ENCODE results near the gene SNX24.
A peak's percentile ranks its signal among the peaks of the same experiment; 100 is the strongest.

Gene SNX24

DNA sequence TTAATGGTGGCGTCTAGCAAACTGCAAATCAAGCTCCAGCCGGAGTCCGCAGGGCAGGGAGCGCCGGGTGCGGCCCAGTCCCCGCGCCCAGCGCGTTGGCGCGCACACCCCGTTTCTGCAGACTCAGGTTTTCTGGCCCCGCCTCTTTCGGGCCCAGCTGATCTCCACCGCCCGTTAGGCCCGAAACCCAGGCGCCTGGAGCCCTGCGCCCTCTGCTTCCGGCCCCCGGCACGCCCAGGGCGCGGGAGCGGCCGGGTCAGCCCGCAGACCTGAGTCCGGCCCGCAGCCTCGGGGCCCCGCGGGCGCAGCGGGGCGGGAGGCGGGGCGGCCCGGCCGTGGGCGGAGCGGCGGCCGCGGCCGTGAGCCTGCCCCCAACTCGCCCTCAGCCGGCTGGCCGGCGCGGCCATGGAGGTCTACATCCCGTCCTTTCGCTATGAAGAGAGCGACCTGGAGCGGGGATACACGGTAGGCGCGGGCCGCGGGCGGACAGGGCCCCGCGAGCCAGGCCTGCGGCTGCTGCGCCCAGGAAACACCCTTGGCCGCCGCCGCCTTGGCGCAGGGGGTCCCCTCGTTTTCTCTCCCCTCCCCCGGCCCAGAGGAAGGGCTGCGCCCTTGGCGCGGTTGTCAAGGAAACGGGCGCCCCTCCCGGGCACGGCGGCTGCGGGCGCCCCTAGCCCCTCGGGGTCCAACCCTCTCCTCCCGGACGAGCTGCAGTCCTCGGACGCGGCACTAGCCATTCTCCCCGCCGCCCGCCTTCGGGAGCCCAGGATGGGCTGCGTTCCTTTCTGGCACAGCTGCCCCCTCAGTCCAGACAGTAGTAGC lies at the start of gene SNX24:
SNX24 (plus strand) TSS at position 385 of the 822 bp plus-strand sequence; CDS start at position 406, 21 bp downstream.
- H3K9ac ChIP-seq = peak within 1 kb of the TSS; percentile 76 to 92 (median 84)
- H4K20me1 ChIP-seq = no peaks in the 10 kb centered on the region; a peak in 3 of 22 replicates
- peak within 1 kb of the TSS; percentile 75 to 88 (median 83) for H3K4me3 ChIP-seq
- peaks cover 0 to 8% (median 0%) of the 10 kb centered on the region in 11 experiments; a peak in 2 of 22 replicates for H3K36me3 ChIP-seq
- peaks cover 0 to 37% (median 31%) of the 10 kb centered on the region in 11 experiments; a peak in 12 of 22 replicates for H3K27me3 ChIP-seq
- TF ChIP-seq Cebpa-rat (IDR thresholded peaks at IDR 0.05) = no peak
- H3K4me1 ChIP-seq = peaks cover 19 to 80% (median 27%) of the 10 kb centered on the region in 10 experiments; a peak in 19 of 20 replicates
- H3K27ac ChIP-seq = peak within 1 kb of the TSS; percentile 73 to 91 (median 77)
- peak within 1 kb of the TSS; percentile 84 to 95 (median 90) for H3K4me2 ChIP-seq
- H3K9me3 ChIP-seq (replicated peaks in 1 of 11) = peaks cover 0 to 5% (median 0%) of the 10 kb centered on the region in 11 experiments; a peak in 5 of 22 replicates

DNA sequence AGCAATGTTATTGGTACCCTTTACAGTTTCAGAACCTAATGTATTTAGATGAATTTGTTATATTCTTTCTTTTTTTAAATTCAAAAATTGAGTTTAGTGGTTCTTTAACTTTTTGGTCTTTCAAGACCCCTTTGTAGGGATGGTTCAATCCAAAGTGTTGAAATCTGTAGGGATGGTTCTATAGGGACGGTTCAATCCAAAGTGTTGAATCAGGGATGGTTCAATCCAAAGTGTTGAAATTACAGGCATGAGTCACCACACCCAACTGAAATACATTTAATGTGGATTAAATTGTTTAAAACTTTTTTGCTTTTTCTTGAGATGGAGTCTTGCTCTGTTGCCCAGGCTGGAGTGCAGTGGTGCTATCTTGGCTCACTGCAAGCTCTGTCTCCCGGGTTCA lies 39.9 kb upstream of the SNX24 start:
- H3K4me1 ChIP-seq = no peaks in the 10 kb centered on the region
- peaks cover 87 to 100% (median 97%) of the 10 kb centered on the region in 11 experiments for H3K36me3 ChIP-seq
- H3K4me2 ChIP-seq = no peak overlapping the region
- H4K20me1 ChIP-seq = peaks cover 0 to 100% (median 3%) of the 10 kb centered on the region in 11 experiments; a peak in 9 of 22 replicates
- no peak overlapping the region for H3K27ac ChIP-seq
- H3K9me3 ChIP-seq (replicated peaks in 1 of 11) = peaks cover 0 to 5% (median 0%) of the 10 kb centered on the region in 11 experiments; a peak in 1 of 22 replicates
- no peak for TF ChIP-seq Cebpa-rat (IDR thresholded peaks at IDR 0.05)
- no peak overlapping the region for H3K9ac ChIP-seq
- no peaks in the 10 kb centered on the region for H3K27me3 ChIP-seq
- no peak overlapping the region for H3K4me3 ChIP-seq

DNA sequence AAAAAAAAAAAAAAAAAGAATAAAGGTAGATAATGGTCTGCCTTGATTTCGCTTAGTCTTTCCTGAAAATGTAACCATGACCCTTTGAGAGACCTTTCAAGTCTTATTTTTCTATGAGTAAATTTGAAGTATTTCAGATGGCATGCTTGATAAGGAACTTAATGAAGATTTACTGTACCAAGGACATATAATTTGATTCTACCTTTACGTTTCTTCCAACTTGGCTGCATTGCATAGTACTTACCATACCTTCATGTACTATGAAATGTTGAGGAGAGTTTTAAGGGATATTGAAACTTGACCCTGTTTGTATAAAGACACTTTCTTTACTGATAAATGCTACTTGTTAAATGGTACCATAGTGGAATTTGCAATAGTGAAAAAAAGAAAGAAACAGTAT lies 35.0 kb upstream of the SNX24 start:
- Histone ChIP-seq H3K9ac (no peak overlapping the region), H4K20me1 (peaks cover 0 to 100% (median 0%) of the 10 kb centered on the region in 11 experiments; a peak in 8 of 22 replicates), H3K4me3 (no peak overlapping the region), H3K4me2 (no peak overlapping the region), H3K27me3 (no peaks in the 10 kb centered on the region), H3K27ac (no peak overlapping the region), H3K36me3 (peaks cover 51 to 97% (median 83%) of the 10 kb centered on the region in 11 experiments), H3K4me1 (0 out of 20 replicates have a peak, but pooled peaks cover 0 to 4% (median 0%) of the 10 kb centered on the region in 10 experiments), H3K9me3 (replicated peaks in 1 of 11) (no peaks in the 10 kb centered on the region; a peak in 1 of 22 replicates)
- TF ChIP-seq Cebpa-rat (IDR thresholded peaks at IDR 0.05) = no peak

GRCh38 chr5:122815218-122815767 lies 30.1 kb upstream of the SNX24 start:
- Histone ChIP-seq H3K4me3 (no peak overlapping the region), H3K4me1 (0 out of 20 replicates have a peak, but pooled peaks cover 0 to 4% (median 0%) of the 10 kb centered on the region in 10 experiments), H4K20me1 (peaks cover 0 to 99% (median 0%) of the 10 kb centered on the region in 11 experiments; a peak in 6 of 22 replicates), H3K27me3 (no peaks in the 10 kb centered on the region), H3K4me2 (no peak overlapping the region), H3K27ac (no peak overlapping the region), H3K36me3 (peaks cover 37 to 97% (median 69%) of the 10 kb centered on the region in 11 experiments), H3K9ac (no peak overlapping the region), H3K9me3 (replicated peaks in 1 of 11) (no peaks in the 10 kb centered on the region)
- no peak for TF ChIP-seq Cebpa-rat (IDR thresholded peaks at IDR 0.05)

DNA sequence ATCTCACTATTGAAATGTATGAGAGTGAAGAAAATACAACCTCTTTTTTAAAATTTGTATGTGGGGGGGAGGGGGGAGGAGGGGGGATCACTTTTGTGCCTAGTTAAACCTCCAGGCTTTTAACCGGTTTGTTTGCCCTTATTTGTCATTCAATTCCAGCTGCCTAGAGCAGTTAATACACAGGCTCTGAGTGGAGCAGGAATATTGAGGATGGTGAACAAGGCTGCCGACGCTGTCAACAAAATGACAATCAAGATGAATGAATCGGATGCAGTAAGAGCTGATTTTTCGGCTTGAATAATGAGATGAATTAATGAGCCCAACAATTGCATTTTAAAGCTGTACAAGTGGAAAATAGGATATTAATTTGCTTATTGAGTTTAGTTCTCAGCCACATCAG lies 28.7 kb upstream of the SNX24 start:
- Histone ChIP-seq H3K9ac (no peak overlapping the region), H3K4me1 (0 out of 20 replicates have a peak, but pooled peaks cover 0 to 4% (median 0%) of the 10 kb centered on the region in 10 experiments), H3K27me3 (no peaks in the 10 kb centered on the region), H3K9me3 (replicated peaks in 1 of 11) (no peaks in the 10 kb centered on the region), H3K36me3 (peaks cover 41 to 97% (median 74%) of the 10 kb centered on the region in 11 experiments), H3K4me2 (no peak overlapping the region), H3K27ac (no peak overlapping the region), H4K20me1 (peaks cover 0 to 99% (median 0%) of the 10 kb centered on the region in 11 experiments; a peak in 6 of 22 replicates), H3K4me3 (no peak overlapping the region)
- TF ChIP-seq Cebpa-rat (IDR thresholded peaks at IDR 0.05) = no peak

- H3K4me2 ChIP-seq = no peak overlapping the region
- peaks cover 0 to 77% (median 0%) of the 10 kb centered on the region in 11 experiments; a peak in 5 of 22 replicates for H4K20me1 ChIP-seq
- H3K36me3 ChIP-seq = peaks cover 40 to 81% (median 46%) of the 10 kb centered on the region in 11 experiments
- TF ChIP-seq Cebpa-rat (IDR thresholded peaks at IDR 0.05) = no peak
- H3K9me3 ChIP-seq (replicated peaks in 1 of 11) = no peaks in the 10 kb centered on the region
- H3K27ac ChIP-seq = no peak overlapping the region
- peaks cover 0 to under 1% (median 0%) of the 10 kb centered on the region in 10 experiments; a peak in 1 of 20 replicates for H3K4me1 ChIP-seq
- H3K4me3 ChIP-seq = no peak overlapping the region
- no peaks in the 10 kb centered on the region for H3K27me3 ChIP-seq
- H3K9ac ChIP-seq = no peak overlapping the region
Observed at GRCh38 chr5:122831984-122832383, 13.4 kb upstream of the SNX24 start.

- peaks cover 6 to 44% (median 12%) of the 10 kb centered on the region in 11 experiments; a peak in 21 of 22 replicates for H3K36me3 ChIP-seq
- H3K4me3 ChIP-seq = no peak overlapping the region
- no peaks in the 10 kb centered on the region for H3K27me3 ChIP-seq
- H4K20me1 ChIP-seq = peaks cover 0 to 42% (median 0%) of the 10 kb centered on the region in 11 experiments; a peak in 4 of 22 replicates
- H3K9me3 ChIP-seq (replicated peaks in 1 of 11) = peaks cover 0 to 6% (median 0%) of the 10 kb centered on the region in 11 experiments; a peak in 4 of 22 replicates
- H3K27ac ChIP-seq = no peak overlapping the region
- H3K4me2 ChIP-seq = no peak overlapping the region
- H3K9ac ChIP-seq = no peak overlapping the region
- TF ChIP-seq Cebpa-rat (IDR thresholded peaks at IDR 0.05) = no peak
- H3K4me1 ChIP-seq = peaks cover 0 to 38% (median 10%) of the 10 kb centered on the region in 10 experiments; a peak in 13 of 20 replicates
Observed at GRCh38 chr5:122835681-122836080, 9.7 kb upstream of the SNX24 start.

DNA sequence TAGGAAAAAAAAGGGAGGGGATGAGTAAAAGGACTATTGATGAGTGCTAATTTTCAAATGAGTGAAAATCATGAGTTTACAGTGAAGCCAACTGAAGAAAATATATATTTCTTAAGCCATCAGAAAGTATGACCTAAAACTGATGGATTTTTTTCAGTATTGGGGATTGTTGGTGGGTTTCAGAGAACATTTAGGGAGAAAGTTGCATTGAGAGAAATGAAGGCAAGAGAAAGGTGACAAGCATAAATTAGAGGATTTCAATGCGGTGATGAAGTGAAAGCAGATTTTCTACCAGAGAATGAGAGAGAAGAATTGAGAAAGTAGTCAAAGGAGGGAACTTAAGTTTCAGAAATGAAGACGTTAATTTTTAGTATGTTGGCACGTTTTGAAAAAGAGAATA lies 8.5 kb upstream of the SNX24 start:
- Histone ChIP-seq H3K27me3 (no peaks in the 10 kb centered on the region), H3K36me3 (peaks cover 0 to 31% (median 3%) of the 10 kb centered on the region in 11 experiments; a peak in 10 of 22 replicates), H3K4me1 (peaks cover 0 to 50% (median 10%) of the 10 kb centered on the region in 10 experiments; a peak in 13 of 20 replicates), H3K27ac (no peak overlapping the region), H3K9ac (no peak overlapping the region), H3K4me3 (no peak overlapping the region), H3K9me3 (replicated peaks in 1 of 11) (peaks cover 0 to 6% (median 0%) of the 10 kb centered on the region in 11 experiments; a peak in 4 of 22 replicates), H3K4me2 (no peak overlapping the region), H4K20me1 (peaks cover 0 to 32% (median 0%) of the 10 kb centered on the region in 11 experiments; a peak in 4 of 22 replicates)
- no peak for TF ChIP-seq Cebpa-rat (IDR thresholded peaks at IDR 0.05)
